GM21723 (cell line): ENCODE measurements around the gene NCMAP.

Experiments used
- ATAC-seq: cut with Tn5 transposase; IDR thresholded peaks from one replicate; pipeline ENCODE4 v1.9.1; 2021; ENCODE audit warnings: mild to moderate bottlenecking, moderate library complexity; ENCODE audit not compliant: unreplicated experiment

Gene NCMAP

DNA sequence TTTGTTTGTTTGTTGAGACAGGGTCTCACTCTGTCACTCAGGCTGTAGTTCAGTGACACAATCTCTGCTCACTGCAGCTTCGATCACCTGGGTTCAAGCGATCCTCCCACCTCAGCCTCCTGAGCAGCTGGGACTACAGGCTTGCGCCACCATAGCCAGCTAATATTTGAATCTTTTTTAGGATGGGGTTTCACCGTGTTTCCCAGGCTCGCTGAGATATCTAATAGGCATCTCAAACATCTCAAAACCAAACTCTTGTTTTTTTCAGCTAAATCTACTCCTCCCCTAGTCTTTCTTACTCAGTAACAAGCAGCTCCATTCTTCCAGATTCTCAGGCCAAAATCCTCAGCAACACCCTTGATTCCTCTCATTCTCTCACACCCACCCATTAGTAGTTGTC lies 65.2 kb downstream of the NCMAP start:
- ATAC-seq: no peak

DNA sequence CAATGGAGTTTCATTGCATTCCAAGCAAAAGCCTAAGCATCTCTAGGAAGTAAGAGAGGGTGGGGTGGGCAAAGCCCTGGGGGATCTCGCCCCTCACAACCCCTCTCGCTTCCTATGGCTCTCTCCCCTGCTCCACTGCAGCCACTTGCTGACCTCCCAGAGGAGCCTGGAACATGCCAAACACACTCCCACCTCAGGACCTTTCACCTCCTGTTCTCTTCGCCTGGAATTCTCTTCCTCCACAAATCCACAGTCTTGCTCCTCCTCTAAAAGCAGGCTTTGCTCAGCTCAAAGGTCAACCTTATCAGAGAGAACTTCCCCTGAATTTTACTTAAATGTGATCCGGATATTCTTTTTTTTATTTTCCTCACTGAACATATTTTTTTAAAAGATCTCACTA lies 66.3 kb downstream of the NCMAP start:
- no peak for ATAC-seq

DNA sequence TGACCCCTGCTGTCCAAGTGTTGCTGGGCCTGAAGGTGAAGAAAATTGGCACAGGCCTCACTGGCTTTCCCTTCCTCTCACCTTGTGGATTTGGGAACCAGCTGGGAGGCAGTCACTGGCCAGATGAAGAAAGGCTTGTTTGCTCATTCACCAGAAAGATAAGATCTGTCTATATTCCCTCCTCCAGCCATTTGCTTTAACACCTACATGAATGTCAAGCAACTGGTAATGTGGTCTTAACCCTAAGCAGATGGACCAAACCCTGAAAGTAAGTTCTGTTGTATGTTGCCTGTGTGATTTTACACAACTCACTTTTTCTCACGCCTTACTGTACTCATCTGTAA lies 76.9 kb downstream of the NCMAP start:
- no peak for ATAC-seq

DNA sequence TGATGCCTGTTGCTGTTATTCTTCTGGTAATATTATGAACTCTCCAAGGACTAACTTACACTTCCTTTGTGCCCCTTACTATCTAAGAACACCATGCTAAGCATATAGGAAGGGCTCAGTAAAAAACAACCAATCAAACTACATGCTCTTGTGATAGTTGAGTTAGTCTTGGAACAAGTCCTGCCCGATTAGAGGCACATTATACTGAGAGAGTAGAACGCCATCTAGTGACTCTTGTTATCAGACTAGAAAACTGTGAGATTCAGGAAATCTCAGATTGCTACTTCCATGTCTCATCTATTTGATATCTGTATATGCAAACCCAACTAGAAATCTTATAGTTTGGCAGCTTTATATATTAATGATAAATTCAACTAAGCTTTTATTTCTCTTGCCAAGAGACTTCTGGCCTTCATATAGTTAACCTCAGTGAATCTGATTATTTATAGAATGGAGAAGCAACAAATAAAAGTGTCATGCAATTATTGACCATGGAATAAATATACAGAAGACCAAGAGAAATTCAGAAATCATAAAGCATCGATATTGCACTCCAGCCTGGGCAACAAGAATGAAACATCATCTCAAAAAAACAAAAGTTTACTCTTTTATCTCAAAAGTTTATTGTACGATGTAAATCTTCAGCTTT lies 79.4 kb downstream of the NCMAP start:
- no peak for ATAC-seq

DNA sequence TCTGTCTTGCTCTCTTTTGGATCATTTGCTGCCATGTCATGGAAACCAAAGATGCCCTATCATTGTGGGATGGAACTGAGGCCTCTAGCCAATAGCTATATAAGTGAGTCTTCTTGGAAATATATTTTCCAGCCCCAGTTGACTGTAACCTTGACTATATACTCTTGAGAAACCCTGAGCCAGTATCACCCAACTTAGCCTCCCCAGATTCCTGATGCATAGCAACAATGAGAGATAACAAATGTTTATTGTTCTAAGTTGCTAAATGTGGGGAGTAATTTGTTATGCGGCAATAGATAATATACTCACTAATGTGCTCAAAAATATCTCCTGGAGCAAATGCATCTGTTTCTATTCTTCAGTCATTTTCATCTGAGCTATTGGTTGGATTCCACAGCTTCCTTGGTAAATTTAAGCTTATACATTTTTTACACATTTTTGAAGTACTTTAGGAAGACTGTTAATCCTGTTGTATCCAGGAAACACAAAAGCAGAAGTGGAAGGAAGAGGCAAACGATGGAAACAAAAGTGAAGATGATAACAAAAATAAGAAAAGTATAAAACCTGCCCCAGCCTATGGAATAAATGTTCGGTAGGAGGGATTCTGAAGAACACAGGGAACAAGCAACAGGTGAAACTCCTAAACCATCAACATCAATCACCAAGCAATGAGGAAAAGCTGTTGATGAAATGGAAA lies 80.9 kb downstream of the NCMAP start:
- no peak for ATAC-seq

DNA sequence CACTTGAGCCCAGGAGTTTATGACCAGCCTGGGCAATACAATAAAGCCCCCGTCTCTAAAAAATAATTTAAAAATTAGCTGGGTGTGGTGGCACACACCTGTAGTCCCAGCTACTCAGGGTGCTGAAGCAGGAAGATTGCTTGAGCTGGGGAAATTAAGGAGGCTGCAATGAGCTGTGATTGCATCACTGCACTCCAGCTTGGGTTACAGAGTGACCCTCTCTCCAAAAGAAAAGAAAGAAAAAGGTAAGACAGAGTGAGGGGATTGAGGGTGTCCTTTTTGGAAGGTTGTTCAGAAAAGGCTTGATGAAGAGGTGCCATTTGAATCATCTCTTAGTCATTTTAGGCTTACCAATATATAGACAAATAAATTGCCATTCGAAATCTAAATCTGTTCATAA lies 83.2 kb downstream of the NCMAP start:
- no peak for ATAC-seq

DNA sequence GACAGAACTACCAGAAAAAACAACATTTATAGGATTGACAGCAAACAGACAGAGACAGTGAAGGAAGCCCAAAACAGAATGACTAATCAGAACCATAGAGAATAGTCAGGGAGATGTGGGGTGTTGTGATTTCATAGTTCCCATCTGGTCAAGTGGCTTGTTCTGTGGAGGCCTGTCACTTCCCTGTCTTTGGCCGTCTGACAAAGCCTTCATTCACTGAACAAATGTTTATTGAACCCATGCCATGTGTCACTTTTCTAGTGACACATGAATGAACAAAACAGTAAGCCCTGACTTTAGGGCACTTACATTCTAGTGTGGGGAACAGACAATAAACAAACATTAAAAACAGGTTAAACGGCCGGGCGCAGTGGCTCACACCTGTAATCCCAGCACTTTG lies 84.0 kb downstream of the NCMAP start:
- ATAC-seq: no peak

DNA sequence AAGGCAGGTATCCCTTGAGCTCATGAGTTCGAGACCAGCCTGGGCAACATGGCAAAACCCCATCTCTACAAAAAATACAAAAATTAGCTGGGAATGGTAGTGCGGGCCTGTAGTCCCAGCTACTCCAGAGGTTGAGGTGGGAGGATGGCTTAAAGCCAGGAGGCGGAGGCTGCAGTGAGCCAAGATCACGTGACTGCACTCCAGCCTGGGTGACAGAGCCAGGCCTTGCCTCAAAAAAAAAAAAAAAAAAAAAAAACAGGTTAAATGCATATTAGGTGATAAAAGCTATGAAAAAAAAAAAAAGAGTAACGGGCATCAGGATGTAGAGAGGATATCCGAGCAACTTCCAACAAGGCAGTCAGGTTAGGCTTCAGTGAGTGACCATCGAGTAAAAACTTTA lies 84.4 kb downstream of the NCMAP start:
- no peak for ATAC-seq

DNA sequence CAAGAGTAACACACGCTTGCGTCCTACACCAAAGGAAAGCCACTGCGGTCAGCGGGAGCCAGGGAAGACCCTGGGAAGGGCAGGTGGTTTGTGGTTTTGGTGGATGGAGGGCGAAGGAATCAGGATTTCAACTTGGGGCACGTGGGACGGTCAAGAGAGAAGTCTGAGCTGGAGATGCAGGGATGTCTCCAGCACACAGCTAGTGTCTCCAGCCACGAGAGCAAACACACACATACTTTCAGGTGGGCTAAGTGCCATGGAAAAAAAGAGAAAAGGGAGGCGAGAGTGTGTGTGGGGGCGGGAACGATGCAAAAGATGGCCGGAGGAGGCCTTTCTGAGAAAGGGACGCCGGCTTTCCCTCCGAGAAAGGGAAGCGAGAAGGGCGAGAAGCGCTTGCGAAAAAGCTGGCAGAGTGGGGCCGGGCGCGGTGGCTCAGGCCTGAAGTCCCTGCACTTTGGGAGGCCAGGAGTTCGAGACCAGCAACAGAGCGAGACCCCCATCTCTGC lies 85.8 kb downstream of the NCMAP start:
- ATAC-seq: no peak

DNA sequence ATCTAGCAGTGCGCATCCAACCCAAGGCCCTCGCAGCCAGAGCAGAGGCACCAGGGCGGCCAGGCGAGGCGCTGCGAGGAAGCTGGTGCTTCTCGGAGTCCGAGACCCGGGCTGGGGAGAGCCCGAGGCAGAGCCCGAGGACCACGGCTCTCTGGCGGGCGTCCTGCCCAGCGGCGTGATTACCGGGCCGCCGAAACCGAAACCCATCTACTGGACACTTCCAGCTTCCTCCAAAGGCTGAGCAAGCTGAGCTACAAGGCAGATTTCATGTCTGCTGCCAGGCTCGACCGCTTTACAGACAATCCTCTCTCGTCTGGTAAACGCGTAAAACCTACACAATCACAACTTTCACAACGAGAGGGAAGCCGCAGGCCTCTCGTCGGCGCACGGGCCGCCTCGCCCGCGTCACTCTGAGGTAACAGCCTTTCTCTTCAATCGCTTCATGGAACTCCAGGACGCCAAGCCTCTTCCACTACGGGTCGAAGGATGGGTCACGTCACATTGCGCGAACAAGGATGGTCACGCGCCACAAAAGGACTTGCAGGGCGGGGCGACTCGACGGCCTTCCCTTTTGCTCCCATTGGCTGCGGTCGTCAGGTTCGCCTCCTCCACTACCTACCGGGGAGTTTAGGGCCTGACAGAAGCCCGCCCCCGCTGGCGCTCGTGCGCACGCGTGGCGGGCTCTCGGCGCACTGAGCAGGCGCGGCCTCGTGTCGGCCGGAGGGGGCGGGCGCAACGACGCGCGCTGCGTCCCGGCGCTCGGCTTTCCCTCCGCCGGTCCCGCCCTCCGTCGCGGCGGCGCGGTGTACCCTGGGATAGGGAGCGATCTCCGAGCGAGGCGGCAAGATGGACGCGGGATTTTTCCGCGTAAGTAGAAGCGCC lies 86.8 kb downstream of the NCMAP start, which contains the start of gene SRRM1:
Gene SRRM1, plus strand, starts transcription at position 822 of the 882 bp plus-strand sequence. Its CDS starts 25 bp downstream, at position 847.
- ATAC-seq: peak; percentile 88

DNA sequence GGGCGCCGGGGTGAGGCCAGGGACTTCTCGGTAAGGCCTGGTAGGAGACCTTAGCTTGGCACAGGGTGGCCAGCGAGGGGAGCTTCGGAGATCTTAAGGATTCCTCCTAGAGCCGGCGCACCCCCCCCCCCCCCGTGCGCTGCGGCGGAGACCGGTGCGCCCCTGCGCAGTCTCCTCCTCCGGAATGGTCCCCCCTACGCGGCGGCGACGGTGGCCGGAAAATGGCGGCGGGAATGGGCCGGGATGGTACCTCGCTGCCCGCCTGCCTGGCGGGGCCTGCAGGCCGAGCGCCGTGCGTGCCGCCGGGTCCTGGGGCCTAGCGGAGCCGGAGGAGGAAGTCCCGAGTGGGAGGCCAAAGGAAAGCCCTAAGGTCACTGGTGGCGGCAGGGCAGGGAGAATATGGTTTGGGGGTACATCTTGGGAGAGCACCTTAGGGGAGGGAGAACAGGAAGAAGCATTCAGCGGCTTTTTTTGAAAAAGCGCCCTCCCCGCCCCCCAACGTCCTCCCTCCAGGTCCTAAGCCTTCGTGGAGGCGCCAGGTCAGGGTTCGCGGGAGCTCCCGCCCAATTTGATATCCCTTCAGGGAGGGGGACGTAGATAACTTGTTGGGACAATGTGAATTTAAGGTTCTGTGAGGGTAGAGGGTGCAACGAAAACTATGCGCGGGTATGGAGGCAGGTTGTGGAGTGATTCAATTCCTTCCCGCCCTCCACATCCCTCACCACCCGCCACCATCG lies 87.6 kb downstream of the NCMAP start:
- peak; percentile 26 for ATAC-seq

DNA sequence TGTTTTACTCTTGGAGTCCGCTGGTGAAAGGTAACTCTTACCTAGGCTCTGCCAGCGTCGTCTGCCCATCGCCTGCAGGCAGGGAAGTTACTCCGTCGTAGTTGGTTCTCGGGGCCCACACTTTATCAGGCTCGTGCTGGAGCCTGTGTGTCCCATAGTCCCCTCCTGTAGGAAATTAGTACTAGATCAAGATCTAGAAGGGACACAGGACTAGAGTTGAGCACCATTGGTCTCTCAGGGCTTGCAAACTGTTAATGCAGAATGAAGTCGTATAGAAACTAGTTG lies 88.2 kb downstream of the NCMAP start:
- peak; percentile 1 for ATAC-seq

DNA sequence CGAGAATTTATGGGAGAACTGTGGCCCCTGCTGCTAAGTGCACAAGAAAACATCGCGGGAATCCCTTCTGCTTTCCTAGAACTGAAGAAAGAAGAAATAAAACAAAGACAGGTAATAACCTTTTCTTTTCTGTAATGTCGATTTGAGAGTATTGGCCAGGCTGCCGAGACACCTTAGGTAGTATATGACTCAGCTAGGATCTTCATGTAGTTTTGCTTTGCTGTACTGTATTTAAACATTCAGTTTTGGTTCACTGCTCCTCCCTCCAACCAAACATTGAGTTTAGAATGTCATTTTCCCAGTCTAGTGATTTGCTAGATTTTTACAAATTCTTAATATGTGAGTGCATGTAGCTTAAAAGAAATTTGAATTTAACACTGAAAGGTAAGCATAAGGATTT lies 93.0 kb downstream of the NCMAP start:
- ATAC-seq: no peak

DNA sequence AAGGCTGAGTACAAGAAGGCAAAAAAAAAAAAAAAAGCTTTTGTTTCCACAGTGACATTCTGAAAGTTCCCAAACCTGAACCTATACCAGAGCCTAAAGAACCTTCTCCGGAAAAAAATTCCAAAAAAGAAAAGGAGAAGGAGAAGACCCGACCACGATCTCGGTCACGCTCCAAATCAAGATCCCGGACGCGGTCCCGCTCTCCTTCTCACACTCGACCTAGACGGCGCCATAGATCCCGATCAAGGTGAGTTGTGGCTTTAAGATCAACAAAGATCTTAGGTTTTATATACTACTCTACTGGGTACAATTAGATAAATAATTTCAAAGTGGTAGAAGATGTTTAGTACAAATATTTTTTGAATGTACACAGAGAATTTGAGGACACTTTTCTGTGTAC lies 96.5 kb downstream of the NCMAP start:
- ATAC-seq: no peak

DNA sequence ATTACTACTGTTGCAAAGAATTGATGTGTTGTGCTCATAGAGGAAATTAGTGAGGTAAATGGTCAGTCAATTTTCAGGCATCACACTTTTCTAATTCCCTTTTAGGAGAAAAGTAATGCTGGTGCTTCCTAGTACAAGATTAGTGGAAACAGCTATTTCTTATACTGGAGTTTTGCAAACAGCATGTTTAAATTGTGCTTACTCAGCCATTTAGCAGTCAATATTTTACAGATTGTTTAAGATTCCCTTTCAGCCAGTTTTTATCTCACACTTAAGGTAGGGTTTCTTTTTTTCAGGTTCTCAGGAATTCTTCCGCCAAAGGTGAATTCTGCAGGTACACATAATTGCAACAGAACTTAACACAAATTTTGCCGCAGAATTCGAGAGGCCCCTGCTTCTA lies 98.1 kb downstream of the NCMAP start:
- no peak for ATAC-seq

DNA sequence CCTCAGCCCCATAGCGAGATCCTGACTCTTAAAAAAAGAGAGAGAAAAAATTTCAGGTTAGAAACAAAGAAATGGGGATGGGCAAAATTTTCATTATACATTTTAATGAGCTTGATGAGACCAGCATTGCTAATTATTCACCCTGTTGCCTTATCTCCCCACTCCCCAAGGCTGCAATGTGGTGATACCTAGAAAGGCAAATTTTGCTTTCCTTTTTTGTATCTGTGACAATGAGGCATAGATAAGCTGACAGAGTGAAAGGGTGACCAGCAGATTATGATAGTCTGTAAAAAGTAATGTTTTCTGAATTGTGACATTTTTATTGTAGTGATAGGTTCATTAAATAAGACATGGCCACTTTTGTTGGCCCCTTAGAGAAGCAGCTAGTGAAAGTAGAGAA lies 100.2 kb downstream of the NCMAP start:
- ATAC-seq: no peak

DNA sequence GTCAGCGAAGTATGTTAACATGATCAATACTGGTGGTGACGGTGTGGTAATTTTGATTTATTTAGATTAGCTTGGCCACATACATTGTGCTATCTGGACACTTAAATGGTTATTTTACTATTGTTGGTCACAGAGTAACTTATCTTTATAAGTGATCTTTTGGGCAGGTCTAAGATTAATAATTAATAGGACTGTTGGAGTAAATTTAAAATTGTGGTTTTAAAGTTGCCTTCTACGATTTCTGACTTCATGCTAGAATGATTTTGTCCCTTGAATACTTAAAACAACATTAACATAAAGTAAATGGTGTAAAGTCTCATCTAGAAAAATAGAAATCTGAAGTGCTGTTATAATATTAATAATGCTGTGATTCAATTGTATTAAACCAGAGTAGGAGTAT lies 101.9 kb downstream of the NCMAP start:
- ATAC-seq: no peak
